Muscle layer of colon (tissue), 2 donors: ENCODE results near the gene IL36A.

Source experiments
- H3K27ac ChIP-seq: one replicate; pipeline ENCODE4 v1.7.0; 2013; ENCODE audit warnings: low read depth, mild to moderate bottlenecking, low read length, moderate library complexity
- H3K27me3 ChIP-seq, 2 donors: one replicate each; pipeline ENCODE4 v1.7.0; 2013; ENCODE audit warnings: low read length in 2 of 2, mild to moderate bottlenecking in 2 of 2; ENCODE audit not compliant: insufficient read depth in 2 of 2, control insufficient read depth in 1 of 2
- H3K36me3 ChIP-seq: one replicate; pipeline ENCODE4 v1.7.0; 2013; ENCODE audit warnings: mild to moderate bottlenecking, low read length; ENCODE audit not compliant: insufficient read depth
- H3K4me1 ChIP-seq: one replicate; pipeline ENCODE4 v1.7.0; 2013; ENCODE audit warnings: mild to moderate bottlenecking, low read length; ENCODE audit not compliant: insufficient read depth
- H3K4me3 ChIP-seq, 2 donors: one replicate each; pipeline ENCODE4 v1.7.0; 2013; ENCODE audit warnings: low read length in 2 of 2, low read depth in 1 of 2, mild to moderate bottlenecking in 1 of 2, moderate library complexity in 1 of 2
- H3K9ac ChIP-seq: one replicate; pipeline ENCODE4 v1.7.0; 2013; ENCODE audit warnings: low read length
- H3K9me3 ChIP-seq: one replicate; pipeline ENCODE4 v1.7.0; 2013; ENCODE audit warnings: mild to moderate bottlenecking, low read length
- donor health status: abdominal sarcoma.
- donor health status: Adenocarcinoma of cecum.

IL36A gene

DNA sequence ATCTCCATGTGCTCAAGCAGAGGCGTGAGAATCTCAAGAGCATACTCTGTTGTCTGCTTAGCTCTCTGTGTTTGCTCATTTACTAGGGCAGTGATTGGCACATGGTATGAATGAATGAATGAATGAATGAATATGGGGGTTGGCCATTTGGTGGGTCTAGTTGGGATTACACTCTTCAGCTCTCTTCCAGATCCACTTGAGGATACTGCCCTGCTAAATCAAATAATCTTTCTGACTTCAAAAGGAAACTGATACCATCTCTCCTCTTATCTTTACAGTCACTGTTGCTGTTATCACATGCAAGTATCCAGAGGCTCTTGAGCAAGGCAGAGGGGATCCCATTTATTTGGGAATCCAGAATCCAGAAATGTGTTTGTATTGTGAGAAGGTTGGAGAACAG, 25.5 kb upstream of the IL36A start:
- H3K9me3 ChIP-seq: no peaks in the 10 kb centered on the region
- H3K9ac ChIP-seq: no peak overlapping the region
- H3K36me3 ChIP-seq: no peaks in the 10 kb centered on the region
- no peaks in the 10 kb centered on the region for H3K4me1 ChIP-seq
- H3K27me3 ChIP-seq: no peaks in the 10 kb centered on the region
- no peak overlapping the region for H3K4me3 ChIP-seq
- no peak overlapping the region for H3K27ac ChIP-seq

DNA sequence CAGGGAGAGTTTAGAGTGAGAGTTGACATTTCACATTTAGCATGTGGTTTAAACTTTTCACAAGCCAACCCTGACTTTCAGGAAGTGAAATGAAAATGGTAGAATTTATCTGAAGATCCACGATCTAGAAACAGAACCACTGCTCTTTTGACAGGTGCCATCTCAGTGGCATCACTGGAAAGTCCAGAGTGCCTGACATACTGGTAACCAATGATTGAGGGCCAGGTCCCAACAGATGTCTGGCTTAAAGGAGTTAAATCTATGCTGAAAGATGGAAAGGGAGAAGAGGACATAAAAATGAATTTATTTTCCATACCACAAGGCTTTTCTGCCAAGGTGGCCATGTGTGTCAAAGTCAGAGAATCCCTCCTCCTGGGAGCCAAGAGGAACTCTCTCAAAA, 24.7 kb upstream of the IL36A start:
- H3K4me1 ChIP-seq: no peaks in the 10 kb centered on the region
- H3K27ac ChIP-seq: no peak overlapping the region
- H3K9ac ChIP-seq: no peak overlapping the region
- H3K4me3 ChIP-seq: no peak overlapping the region
- H3K9me3 ChIP-seq: no peaks in the 10 kb centered on the region
- no peaks in the 10 kb centered on the region for H3K36me3 ChIP-seq
- no peaks in the 10 kb centered on the region for H3K27me3 ChIP-seq

DNA sequence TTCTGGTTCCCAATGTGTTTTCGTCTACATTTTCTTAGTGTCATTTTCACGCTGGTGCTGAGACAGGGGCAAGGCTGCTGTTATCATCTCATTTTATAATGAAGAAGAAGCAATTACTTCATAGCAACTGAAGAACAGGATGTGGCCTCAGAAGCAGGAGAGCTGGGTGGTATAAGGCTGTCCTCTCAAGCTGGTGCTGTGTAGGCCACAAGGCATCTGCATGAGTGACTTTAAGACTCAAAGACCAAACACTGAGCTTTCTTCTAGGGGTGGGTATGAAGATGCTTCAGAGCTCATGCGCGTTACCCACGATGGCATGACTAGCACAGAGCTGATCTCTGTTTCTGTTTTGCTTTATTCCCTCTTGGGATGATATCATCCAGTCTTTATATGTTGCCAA, 20.2 kb upstream of the IL36A start:
- Histone ChIP-seq H3K27me3 (no peaks in the 10 kb centered on the region), H3K27ac (no peak overlapping the region)

DNA sequence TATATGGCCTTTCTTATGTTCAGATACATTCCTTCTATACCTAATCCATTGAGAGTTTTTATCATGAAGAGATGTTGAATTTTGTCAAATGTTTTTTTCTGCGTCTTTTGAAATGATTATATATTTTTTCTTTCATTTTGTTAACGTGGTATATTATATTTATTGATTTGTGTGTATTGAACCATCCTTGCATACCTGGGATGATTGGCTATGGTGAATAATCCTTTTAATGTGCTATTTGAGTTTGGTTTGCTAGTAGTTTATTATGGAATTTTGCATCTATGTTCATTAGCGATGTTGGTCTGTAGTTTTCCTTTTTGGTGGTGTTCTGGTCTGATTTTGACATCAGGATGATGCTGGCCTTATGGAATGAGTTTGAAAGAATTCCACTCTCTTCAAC, 15.6 kb upstream of the IL36A start:
- Histone ChIP-seq H3K9me3 (peaks cover 10% of the 10 kb centered on the region), H3K27me3 (no peaks in the 10 kb centered on the region), H3K4me3 (no peak overlapping the region), H3K4me1 (no peaks in the 10 kb centered on the region), H3K27ac (no peak overlapping the region), H3K9ac (no peak overlapping the region), H3K36me3 (no peaks in the 10 kb centered on the region)

More for the DNA sequence above, 20.2 kb upstream of the IL36A start:
- Histone ChIP-seq H3K4me3 (no peak overlapping the region), H3K9ac (no peak overlapping the region), H3K36me3 (no peaks in the 10 kb centered on the region), H3K9me3 (no peaks in the 10 kb centered on the region), H3K4me1 (no peaks in the 10 kb centered on the region)

DNA sequence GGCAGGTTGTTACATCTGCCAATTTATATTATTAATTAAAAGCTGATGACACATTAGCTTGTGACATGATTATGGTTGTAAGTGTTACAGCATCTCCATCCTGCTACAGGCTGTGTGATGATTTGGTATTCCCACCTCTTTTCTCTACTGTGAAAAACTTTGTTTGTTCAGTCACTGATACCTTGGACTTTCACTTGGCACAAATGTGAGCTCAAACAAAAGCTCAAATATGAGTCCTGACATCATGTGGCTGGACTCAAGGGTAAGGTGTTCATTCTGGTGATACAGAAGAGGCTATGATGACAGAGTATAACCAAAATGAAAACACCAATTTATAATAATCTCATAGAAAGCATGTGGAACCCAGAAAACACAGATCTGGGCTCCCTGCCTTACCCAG, 11.4 kb upstream of the IL36A start:
- no peak overlapping the region for H3K27ac ChIP-seq
- no peaks in the 10 kb centered on the region for H3K36me3 ChIP-seq
- peaks cover 10% of the 10 kb centered on the region for H3K9me3 ChIP-seq
- H3K4me3 ChIP-seq: no peak overlapping the region
- no peaks in the 10 kb centered on the region for H3K27me3 ChIP-seq
- H3K4me1 ChIP-seq: no peaks in the 10 kb centered on the region
- H3K9ac ChIP-seq: no peak overlapping the region

DNA sequence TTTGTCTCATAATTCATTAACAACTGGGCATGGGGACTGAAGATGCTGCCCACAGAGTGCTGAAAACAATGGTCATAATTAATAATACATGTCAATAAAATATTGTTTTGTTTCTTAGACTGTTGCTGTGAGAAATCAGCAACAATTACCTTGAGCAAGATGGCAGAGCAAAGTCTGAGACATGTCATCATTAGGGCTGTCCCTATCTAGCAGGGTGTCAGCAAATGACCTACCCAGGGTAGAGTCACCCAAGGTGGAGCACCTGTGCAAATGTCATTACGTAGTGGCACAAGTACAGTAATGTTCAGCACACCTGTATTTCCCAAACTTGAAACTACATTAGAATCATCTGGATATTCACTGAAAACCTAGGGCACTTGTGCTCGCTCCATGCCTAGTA, 10.6 kb upstream of the IL36A start:
- Histone ChIP-seq H3K27me3 (no peaks in the 10 kb centered on the region), H3K36me3 (no peaks in the 10 kb centered on the region), H3K9ac (no peak overlapping the region), H3K4me3 (no peak overlapping the region), H3K27ac (no peak overlapping the region), H3K9me3 (peaks cover 10% of the 10 kb centered on the region), H3K4me1 (no peaks in the 10 kb centered on the region)

DNA sequence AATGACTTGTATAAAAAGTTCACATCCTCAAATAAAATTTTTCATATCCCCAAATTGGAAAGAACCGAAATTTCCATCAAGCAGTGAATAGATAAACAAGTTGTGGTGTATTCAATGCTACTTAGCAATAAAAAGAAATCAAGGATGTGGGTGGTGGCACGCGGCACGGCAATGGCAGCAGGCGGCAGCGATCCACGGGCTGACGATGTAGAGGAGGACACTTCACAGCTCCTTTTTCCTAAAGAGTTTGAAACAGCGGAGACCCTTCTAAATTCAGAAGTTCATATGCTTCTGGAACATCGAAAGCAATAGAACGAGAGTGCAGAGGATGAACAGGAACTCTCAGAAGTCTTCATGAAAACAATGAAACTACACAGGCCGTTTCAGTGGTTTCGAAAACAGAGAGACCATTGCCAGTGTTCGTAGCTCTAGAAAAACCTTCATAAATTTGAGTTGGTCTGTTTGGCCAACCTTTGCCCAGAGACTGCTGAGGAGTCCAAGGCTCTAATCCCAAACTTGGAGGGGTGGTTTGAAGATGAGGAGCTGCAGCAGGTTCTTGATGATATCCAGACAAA, 9.8 kb upstream of the IL36A start:
- H3K36me3 ChIP-seq: no peaks in the 10 kb centered on the region
- no peak overlapping the region for H3K9ac ChIP-seq
- H3K27me3 ChIP-seq: no peaks in the 10 kb centered on the region
- H3K4me3 ChIP-seq: no peak overlapping the region
- peaks cover 10% of the 10 kb centered on the region for H3K9me3 ChIP-seq
- no peaks in the 10 kb centered on the region for H3K4me1 ChIP-seq
- H3K27ac ChIP-seq: no peak overlapping the region

DNA sequence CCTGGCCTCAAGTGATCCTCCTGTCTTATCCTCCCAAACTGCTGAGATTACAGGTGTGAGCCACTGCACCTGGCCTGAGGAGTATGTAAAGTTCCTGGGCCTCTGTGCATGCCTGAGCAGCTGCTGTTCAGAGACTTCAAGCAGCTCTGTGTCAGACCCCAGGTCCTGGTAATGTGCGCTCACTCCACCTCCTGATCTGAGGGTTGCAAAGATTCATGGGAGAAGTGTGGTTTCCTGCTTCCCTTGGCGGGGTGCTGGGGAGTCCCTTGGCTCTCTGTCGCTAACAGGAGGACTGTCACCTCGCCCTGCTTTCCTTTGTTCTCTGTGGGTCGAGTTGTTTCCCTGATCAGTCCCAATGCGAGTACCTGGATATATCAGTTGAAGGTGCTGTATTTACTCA, 8.6 kb upstream of the IL36A start:
- no peak overlapping the region for H3K4me3 ChIP-seq
- no peaks in the 10 kb centered on the region for H3K27me3 ChIP-seq
- no peak overlapping the region for H3K27ac ChIP-seq
- peaks cover 10% of the 10 kb centered on the region for H3K9me3 ChIP-seq
- H3K36me3 ChIP-seq: no peaks in the 10 kb centered on the region
- H3K4me1 ChIP-seq: no peaks in the 10 kb centered on the region
- H3K9ac ChIP-seq: no peak overlapping the region

DNA sequence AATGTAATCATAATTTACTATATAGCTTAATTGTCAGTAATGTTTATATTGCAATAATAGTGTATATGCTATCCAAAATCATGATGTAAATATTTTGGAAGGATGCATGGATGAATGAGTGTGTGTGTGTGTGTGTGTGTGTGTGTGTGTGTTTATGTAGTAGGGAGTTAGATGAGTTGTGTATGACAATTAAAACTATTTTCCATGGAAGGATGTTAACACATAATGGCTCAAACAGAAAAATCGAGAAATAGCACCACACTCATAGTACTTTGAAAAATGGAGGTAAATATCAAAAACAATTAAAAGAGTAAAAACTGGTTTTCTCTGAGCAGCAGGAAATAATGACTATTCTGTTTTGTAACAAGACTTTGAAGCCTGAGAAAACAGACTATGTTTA, 8.1 kb upstream of the IL36A start:
- Histone ChIP-seq H3K36me3 (no peaks in the 10 kb centered on the region), H3K27me3 (no peaks in the 10 kb centered on the region), H3K27ac (no peak overlapping the region), H3K4me3 (no peak overlapping the region), H3K9ac (no peak overlapping the region), H3K9me3 (peaks cover 6% of the 10 kb centered on the region), H3K4me1 (no peaks in the 10 kb centered on the region)

DNA sequence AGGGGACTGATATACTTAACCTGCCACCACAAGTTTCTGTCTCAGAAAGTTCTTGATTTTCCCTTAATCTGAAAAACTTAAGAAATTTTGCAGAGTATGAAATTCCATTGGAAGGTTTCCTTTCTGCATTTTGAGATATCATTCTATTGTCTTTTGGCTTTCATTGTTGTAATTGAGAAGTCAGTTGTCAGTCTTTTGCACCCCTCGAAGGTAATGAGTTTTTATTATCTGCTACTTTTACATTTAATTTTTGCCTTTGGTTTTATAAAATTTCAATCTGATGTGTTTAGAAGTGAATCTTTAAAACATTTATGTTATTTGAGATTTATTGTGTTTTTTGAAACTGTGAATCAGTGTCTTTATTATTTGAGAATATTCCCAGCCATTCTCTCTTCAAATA, 4.8 kb upstream of the IL36A start:
- Histone ChIP-seq H3K4me1 (no peaks in the 10 kb centered on the region), H3K9ac (no peak overlapping the region), H3K9me3 (no peaks in the 10 kb centered on the region), H3K27me3 (no peaks in the 10 kb centered on the region), H3K4me3 (no peak overlapping the region), H3K36me3 (no peaks in the 10 kb centered on the region), H3K27ac (no peak overlapping the region)

DNA sequence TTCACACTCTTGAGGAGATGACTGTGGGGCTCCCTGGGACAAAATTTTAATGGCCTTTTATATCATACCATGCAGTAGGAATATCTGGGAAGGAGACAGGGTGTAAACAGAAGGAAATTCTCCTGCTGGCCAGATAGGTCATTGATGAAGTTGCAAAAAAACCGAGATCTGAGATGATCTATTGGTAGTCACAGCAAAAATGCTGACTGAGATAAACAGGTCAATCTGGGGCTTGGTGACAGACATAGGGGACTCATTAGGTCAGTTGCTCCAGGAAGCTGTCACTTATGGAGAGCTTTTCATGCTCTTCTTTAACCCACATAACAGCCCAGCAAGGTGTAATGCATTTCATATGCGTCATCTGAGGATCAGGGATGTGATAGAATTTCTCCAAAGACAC, 2.6 kb upstream of the IL36A start:
- H3K4me1 ChIP-seq: no peaks in the 10 kb centered on the region
- H3K4me3 ChIP-seq: no peak overlapping the region
- H3K27ac ChIP-seq: no peak overlapping the region
- H3K36me3 ChIP-seq: no peaks in the 10 kb centered on the region
- H3K9ac ChIP-seq: no peak overlapping the region
- no peaks in the 10 kb centered on the region for H3K9me3 ChIP-seq
- no peaks in the 10 kb centered on the region for H3K27me3 ChIP-seq

DNA sequence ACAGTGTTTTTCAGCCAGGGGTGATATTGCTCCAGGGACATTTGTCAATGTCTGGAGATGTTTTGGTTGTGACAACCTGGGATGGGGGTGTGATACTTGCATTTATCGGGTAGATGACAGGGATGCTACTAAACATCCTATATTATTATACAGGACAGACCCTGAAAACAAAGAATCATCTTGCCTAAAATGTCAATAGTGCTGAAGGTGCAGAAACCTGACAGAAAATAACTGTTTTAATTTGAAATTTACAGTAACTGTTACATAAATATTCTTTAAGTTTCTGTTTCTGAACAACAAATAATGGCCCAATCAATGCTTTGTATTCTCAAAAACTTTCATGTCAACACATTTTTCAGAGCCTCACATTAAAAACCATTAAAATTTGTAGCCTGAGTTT, 2.0 kb downstream of the IL36A start:
- Histone ChIP-seq H3K9ac (no peak overlapping the region), H3K36me3 (no peaks in the 10 kb centered on the region), H3K9me3 (no peaks in the 10 kb centered on the region), H3K27ac (no peak overlapping the region), H3K4me1 (no peaks in the 10 kb centered on the region), H3K27me3 (no peaks in the 10 kb centered on the region), H3K4me3 (no peak overlapping the region)
